Amygdala (tissue), 56 donors: ENCODE measurements around the gene PRDM11.

Source experiments
- DNase-seq, 56 donors: peaks; one replicate each; lab custom pipeline; 2025; lab: John Stamatoyannopoulos, UW

PRDM11 gene

DNA sequence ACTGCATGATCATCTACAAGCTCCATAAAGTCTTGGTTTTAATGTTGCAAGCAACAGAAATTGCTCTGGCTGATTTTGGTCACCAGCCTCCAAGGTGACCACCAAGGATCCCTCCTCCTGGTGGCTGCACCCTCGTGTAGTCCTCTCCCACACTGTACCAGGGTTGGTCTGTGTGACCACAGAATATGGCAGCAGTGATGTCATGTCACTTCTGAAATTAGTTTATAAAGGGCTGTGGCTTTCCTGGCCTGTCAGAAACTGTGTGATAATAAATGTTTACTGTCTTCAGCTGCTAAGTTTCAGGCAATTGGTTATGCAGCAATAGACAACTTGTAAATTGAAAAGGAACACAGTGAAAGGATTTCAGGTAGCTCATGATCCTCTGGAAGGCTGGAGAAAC is 5.3 kb upstream of the PRDM11 start:
- no peak for DNase-seq

DNA sequence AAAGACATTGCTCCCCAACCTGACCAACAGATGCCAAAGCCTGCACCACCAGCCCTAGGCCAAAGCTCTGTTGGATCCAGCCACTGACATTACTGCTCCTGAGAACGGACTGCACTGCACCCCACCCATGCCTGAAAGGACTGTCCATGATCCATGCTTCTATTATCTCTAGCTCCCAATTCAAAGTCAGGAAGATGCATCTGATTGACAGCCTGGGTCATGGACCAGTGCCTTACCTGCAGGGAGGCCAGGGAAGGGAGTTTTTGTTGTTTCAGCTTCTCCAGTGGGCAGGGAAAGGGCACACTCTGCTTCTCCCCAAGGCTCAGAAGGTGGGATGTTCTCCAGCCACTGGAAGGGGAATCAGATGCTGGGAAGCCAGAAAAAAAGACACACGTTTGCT is 4.8 kb upstream of the PRDM11 start:
- no peak for DNase-seq

DNA sequence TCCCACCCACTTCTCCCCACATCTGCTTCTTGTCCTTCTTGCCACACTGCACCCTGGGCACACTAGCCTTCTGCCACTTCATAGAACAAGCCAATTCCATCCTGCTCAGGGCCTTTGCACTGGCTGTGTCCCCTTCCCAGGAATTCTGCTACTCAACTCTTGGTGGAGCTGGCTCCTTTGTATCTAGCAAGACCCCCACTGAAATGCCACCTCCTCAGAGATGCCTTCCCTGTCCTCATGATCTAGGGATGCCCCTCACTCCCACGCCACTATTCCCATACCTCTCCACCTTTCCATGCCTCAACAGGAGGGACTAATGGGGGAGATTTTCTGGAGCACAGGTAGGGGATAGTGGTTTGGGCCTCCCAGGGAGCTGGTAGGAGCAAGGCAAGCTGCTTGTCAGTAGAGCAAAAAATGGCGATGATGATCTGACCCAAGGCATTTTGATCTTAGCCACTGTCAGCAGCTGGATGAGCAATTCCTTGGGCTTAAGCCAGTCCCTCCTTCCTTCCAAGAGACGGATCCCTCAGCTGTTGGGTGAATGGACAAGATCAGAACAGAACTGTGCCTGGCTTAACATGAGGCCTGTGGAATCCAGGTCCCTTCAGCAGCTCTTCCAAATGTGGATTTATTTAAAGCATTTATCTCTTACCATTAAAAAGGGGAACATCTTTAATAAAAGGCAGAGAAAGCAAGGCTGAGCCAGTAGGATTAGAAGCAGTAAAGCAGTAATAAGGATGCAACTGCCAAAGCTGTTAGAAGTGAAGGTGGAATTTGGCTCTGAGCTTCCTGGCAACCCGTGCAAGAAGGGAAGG is 4.0 kb upstream of the PRDM11 start:
- DNase-seq: no peak

DNA sequence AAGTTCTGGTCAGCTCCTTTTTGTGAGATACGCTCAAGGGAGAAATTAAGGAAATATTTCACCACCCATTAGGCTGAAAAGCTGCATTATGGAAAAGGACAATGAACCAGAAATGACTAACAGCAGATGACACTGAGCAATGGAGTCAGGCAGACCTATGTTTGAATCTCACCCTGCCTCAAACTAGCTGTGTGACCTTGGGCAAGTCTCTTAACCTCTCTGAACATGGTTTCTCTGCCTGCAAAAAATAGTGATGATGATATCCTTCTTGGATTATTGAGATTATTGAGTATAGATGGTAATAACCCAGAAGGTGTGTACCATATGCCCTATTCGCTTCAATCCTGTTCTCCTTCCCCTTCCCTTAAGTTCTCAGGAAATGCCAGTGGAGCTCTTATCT is 2.9 kb upstream of the PRDM11 start:
- no peak for DNase-seq

DNA sequence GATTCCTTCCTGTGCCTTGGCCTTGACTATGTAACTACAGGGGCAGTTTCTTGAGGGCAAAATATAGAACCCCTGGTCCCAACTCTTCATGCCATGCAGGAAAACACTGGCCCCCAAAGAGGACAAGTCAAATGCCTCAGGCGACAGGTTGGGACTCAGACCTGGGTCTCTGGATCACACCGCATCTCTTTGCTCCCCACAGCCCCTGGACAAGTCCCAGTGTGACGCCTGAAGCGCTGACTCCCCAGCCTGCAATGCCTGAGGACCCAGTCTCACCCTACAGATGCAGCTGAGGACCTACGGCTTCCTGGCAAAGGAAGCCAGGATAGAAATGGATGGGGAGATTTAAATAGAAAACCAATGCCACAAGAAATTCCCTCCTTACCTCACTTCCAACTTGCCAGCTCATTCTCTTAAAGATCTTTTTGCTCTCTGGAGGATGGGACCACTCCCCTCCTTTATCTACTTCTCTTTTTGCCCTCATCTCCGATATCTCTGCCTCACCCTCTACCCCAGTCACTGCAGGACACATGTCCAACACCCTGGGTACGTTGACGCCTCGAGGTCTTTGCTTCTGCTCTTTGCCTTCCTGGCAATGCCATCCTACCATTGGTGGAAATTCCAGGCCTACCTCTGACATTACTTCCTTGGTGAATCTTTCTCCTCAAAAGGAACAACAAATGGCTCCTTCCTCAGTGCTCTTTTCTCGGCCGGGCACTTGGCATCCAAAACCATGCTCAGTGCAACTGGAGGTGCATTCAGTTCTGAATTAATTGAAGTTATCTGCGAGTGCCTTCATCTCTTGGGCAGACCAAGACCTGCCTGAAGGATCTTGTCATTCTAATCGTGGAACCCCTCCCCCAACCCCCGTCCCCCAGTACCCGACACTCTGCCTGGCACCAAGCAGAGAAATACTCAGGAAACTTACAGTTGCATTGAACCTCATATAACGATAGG is 2.0 kb upstream of the PRDM11 start:
- DNase-seq: no peak

DNA sequence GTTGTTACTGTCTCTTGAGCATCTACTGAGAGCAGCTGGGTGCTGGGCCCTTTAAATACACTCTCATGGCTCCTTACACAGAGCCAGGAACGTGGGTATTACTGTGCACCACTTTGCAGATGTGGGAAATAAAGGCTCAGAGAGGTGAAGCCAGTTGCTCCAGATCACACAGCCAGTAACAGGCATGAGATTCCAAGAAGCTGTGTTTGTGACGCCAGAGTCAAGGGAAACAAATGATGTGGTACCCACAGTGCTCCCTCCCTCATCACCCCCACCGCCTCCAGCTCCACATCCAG is 1.4 kb upstream of the PRDM11 start:
- DNase-seq: no peak

DNA sequence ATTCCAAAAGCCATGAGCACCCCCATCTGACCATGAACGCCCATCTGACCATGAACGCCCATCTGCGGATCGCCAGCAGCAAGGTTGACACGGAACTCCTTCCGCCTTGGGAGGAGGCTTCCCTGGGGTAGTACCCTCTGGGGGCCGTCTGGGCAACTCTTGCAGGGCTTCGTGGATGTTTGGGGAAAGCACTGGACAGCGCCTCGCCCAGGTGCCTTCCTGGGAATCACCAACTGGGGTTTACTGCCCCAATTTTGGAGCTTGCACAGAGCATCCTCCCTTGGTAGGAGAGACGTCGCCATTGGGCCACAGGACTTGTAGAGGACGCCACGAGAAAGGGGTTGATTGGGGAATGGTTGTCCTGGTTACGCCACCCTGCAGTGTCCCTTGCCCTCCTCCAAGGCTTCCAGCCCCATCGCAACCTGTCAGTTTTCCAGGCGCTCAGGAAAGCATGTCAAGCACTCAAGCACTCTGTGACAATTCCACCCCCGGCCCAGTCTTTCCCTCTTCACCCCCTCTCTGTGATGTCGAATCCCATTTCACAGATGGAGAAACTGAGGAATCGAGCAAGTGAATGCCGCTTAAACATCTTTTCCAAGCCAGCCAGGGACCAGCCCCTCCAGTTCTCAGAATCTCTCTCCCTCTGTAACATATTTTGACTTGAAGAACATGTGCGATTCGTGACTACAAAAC is 914 bp upstream of the PRDM11 start:
- DNase-seq: no peak

DNA sequence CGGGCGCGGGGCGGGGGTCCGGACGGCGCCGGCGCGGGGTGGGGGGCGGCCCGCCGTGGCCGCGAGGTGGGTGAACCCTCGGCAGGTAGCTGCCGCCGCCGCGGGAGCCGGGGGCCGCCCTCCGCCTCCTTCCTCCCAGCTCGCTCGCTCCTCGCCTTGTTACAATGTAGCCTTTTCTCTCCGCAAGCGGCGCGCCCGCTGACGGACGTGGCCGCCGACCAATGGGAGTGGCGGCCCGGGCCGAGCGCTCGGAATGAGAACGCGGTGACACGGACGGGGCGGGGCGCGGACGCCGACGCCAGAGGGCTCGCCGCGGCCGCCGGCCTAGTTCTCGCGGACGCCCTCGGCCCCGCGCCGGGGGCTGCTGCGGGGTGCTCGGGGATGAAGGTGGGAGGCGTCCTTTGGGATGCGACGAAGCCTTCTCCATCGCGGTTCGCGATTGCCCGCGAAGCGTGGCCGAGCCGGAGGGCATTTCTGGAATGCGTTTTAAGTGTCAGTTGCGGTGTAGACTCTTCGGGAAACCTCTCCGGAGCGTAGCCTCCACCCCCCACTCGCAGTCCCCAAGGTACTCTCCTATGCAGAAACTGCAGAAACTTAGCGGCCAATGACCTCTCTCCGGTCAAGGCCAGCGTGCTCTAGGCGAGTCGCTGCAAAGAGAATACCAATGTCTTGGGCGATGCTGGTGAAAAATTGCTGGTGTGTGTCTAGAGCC is 734 bp downstream of the PRDM11 start:
- peak; percentile 50 to 96 (median 87) for DNase-seq

DNA sequence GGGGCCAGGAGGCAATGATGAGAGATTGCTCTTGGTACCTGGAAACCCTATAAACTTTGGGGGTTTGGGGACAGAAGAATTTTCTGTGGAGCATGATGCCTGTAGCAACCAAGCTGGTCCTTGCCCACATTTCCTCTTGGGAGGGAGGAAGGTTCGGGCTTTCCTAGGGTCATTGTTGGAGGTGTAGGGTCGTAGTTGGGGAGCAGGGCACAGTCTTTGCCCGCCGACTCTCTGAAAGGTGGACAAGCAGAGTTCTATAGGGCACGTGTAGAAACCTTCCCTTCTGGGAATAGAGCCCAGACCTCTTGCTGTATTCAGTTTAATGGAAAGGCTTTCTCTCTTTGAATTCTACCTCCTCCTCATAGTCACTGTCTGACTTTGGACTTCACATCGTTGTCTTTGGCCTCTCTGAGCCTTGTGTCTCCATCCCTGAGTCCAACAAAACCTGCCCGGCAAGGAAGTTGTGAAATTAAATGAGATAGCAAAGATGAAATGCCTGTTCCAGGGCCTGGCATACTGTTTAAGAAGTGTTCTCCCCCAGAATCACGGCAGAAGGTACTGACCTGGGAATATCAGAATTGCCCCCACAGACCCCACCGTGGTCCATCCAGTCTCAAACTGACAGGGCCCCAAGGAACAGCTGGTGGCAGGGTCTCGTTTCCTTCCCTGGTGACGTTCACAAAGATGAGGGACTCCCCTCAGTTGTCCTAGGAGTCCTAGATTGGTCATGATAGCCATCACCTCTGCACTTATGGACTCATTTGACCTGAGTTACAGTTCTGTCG is 1.6 kb downstream of the PRDM11 start:
- DNase-seq: no peak

DNA sequence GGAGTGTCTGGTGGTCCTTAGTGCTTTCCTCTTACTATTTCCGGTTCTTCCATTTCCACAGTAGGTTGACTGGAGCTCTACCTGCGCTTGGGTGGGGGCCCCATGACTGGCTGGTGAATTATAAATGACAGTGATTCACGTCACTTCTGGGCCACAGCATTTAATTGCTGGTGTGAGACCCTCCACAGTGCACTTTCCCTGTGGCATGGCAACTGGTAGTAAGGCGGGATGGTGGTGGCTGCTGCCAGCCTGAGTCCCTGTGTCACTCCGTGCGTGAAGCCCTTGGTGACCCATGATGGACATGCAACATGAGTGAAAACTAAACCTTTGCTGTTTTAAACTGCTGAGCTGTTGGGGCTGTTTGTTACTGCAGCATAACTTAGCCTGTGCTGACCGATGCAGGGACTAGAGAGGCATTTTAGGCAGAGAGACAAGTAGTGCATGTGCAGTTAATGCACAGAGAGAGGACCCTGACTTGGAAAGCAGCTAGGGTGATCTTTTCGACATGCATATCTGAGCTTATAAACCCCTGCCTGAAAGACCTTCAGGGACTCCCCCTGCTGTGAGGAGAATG is 3.1 kb downstream of the PRDM11 start:
- no peak for DNase-seq

DNA sequence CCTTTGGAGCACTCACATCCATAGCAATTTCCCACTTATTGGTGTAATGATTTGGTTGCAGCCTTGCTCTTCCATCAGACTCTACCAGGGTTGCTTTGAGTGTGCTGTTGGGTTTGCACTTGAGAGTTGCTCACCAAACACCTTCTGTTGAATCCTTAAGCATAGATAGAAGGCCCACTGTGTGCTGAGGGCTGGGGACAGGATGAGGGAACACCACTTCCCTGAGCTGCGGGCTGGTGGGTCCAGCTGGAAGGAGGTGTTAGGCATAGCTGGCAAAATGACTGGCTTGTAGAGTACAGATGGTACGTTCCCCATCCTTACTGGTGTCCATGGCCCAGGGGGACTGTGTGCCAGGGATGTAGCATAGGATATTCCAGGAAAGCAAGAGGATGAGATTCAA is 3.9 kb downstream of the PRDM11 start:
- no peak for DNase-seq

DNA sequence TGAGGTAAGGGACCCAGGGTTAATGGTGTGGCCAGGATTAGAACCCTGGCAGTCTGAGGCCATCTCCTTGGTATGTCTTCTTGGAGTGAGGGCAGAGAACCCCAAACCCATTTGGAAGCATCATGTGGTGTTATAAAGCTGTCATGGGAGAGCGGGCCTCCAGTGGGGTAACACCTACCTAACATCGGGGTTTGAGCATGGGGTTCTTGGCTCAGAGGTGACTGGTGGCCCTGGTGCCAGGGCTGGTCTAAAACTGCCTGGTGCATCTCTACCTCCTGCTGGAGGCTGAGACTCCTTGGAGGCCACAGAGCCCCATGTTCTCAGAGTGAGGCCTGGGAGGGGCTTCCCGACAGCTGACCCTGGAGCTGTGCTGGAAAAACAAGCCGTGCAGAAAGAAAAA is 4.5 kb downstream of the PRDM11 start:
- no peak for DNase-seq

DNA sequence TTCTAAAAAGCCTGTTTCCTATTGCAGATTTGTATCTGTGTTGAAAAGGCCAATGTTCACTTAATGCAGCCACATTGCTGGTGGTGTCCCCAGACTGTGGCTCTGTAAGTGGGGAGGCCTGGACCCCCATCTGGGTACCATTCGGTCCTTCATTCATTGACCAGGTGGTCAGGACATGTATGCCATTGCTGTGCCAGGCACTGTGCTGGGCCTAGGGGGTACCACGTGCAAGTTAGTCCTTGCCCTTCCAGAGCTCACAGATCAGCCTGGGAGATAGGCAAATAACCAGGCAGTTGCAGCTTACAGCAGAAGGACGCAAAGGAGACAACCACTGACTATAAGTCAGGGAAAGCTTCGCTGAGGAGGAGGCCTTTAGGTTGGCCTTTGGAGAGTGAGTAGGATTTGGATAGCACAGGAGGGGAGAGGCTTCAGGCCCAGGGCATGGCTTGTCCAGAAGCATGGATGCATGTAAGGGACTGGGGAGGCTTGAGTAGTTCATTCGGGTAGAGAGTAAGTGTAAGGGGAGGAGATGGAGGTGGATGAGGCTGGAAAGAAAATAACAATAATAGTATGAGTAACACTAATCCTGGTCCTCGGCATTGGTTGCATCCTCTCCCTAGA is 5.0 kb downstream of the PRDM11 start:
- no peak for DNase-seq

DNA sequence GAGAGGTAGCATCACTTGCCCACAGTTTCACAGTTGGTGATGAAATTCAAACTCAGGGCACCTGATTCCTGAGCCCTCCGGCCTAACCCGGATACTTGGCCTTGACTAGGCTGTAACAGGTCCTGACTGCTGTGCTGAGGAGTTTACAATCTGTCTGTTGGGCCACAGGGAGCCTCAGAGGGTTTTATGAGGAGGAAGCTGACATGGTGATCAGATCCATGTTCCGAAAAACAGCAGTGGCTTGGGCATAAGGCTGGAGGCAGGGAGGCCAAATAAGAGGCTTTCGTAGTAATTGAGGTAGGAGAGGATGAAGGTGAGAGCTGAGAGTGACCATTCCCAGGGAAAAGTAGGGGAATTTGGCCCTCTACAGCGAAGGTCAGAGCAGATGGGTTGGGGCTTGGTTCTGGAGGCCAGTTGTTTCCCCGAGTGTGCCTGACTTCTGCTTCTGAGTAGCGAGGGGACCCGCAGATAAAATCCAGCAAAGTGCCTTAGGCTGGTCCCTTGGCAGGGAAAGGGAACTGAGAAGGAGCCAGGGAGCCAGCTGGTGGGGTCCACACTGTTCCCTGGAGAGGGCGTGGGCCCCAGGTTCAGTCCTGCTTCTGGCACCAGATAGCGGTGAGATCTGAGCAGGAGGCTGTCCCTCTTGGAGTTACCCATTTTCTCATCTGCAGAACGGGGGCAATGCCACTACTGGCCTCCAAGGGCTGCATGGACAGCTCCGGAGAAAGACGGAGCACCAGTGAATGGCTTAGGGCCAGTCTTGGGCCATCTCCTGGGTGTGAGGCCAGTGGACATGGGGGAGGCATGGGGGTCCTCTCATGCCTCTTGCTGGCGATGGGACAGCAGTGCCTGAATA is 6.5 kb downstream of the PRDM11 start:
- DNase-seq: no peak

DNA sequence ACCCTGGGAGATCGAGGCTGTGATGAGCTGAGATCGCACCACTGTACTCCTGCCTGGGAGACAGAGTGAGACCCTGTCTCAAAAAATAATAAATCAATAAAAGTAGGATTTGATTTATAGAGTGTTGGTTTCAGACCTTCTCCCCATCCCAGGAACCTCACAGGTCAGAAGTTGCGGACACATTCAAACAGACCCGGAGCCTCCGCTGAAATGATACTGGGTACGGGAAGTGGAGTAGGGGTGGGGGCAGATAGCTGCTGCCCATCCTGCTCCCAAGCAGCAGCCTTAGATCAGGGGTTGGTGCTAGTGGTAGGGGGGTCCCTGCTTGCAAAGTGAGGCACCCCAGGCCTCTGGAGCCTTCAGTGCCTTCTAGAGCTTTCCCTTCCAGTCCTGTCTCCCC is 7.8 kb downstream of the PRDM11 start:
- DNase-seq: no peak

DNA sequence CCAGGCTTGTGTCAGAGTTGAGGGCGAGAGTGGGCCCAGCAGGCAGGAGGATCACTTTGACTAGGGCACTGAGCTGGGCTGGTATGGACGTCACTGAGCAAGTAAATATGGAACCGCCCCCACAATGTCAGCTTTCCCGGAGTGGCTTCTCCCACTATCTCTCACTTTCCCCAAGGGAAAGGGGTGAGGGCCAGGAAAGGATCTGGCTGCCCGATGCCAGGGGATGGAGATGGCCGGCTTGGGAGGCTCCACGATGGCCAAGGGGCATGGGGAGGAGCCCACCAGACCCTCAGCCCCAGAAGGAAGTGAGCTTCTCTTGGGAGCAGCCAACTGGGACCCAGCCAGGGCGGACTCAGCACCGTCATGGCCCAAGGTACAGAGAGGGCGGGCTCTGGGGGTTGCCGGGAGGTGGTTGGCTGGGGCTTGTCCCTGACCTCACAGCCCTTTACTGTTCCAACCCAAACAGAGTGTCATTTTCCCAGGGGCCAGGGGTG is 8.7 kb downstream of the PRDM11 start:
- DNase-seq: peak in 1 of 56 donors; percentile 29

DNA sequence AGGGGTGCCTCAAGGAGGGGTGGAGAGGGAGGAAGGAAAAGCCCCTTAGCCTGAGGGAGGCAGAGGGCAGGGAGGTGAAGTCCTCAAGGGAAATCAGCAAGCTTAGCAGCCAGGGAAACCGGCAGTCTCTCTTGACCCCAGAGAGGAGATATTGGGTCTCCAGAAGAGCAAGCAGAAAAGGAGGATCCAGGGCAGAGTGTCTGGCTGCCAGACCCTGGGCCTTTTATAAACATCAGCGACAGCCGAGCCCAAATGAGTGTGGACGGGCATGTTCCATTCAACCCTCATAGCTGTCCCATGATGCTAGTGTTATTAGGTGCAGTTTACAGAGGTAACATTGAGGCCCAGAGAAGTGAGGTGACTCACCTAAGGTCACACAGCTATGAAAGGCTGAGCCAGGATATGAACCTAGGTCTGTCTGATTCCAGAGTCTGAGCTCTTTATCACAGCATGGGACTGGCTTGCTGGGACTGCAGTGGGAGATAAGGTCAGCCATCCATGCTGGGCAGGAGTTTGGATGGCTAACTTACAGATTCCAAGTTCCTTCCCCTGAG is 9.3 kb downstream of the PRDM11 start:
- no peak for DNase-seq

DNA sequence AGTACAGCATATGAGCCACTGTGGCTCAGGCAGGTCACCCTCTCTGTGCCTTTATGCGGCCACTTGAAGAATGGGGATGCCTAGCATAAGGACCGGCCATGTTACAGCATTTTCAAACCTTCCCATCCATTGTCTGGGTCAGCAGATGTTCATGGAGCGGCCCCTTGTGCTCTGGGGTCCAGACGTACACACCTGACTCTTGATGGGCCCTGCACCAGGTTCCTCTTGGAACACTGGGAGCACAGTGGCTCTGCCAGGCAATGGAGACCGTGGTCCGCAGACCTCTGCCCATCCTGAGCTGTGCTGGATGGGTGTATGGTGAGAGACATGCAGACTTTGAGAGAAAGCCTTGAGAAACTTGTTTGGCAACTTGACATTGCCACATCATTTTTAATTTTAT is 9.8 kb downstream of the PRDM11 start:
- no peak for DNase-seq
